ENCODE data around the gene DHX58.
"Not testable (repeated sequence)": the region's sequence is repeated elsewhere in the genome, so short reads cannot be mapped to it uniquely, and the experiment has no call there.

Gene DHX58

DNA sequence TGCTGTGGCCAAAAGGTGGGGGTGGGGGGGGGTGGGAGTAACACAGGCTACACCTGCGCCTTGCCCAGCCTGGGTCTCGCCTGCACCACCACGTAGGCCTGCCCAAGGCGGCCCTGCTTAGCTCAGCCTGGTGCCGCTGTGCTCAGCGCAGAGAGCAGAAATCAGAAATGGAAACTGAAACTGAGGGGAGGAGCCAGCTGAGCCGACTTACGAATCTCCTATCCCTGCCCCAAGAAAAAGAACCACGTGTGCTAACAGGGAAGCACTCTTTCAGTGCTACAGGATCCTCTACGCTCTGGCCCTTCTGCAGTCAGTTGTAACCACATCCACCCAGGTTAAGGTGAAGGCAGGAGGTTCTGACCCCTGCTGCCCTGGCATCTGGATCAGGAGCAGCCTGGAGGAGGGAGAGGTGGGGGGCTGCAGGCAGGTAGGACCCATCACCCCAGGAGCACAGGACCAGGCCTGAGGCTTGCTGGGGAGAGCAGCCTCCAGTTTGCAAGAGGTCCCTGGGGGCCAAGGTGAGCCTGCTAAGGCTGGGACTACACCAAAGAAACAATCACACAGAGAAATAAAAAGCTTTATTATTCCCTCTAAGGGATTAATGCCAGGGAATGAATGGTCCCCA lies at the start of gene DHX58:
Gene DHX58, minus strand, starts transcription at position 163 of the 625 bp plus-strand sequence. CDS start 822 bp downstream, outside the sequence.
- DNase-seq: peak; percentile 70

GRCh38 chr17:42160531-42160910 lies 48.0 kb upstream of the DHX58 start:
- no peak for DNase-seq

GRCh38 chr17:42159796-42160530 lies 47.4 kb upstream of the DHX58 start:
- DNase-seq: no peak

GRCh38 chr17:42155614-42156045 lies 43.1 kb upstream of the DHX58 start:
- DNase-seq: no peak

GRCh38 chr17:42153919-42154742 lies 41.6 kb upstream of the DHX58 start:
- DNase-seq: no peak

- no peak for DNase-seq
Measured at GRCh38 chr17:42146911-42147607, 34.5 kb upstream of the DHX58 start.

GRCh38 chr17:42143138-42143537 lies 30.6 kb upstream of the DHX58 start:
- DNase-seq: not testable (repeated sequence)

DNA sequence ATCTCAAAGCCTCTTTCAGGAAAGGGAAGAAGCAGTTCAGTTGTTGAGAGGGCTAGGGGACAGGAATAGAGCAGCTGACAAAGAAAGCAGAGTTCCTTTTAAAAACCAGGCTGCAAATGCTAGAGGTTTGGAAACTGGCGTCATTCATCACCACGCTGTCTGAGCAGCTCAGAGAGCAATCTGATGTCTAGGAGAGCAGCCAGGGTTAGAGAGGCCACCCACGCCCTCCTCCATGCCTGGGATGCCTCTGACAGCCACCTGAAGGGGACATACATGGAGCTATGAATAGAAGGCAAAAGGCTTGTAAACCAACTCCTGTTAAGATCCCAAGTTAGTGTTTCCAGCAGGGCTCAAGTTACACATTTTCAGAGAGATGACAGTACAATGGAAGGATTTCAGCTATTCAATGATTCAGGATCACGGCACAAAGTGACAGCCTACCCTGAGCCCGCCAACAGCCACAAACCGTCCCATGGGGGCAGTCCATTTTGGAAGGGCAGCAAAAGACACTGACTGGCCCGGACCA lies 29.9 kb upstream of the DHX58 start:
- no peak for DNase-seq

GRCh38 chr17:42141382-42141781 lies 28.9 kb upstream of the DHX58 start:
- DNase-seq: no peak

- DNase-seq: not testable (repeated sequence)
Measured at GRCh38 chr17:42140690-42141089, 28.2 kb upstream of the DHX58 start.

- DNase-seq: no peak
Measured at GRCh38 chr17:42138749-42139492, 26.4 kb upstream of the DHX58 start.

GRCh38 chr17:42136654-42137051 lies 24.1 kb upstream of the DHX58 start:
- DNase-seq: no peak

GRCh38 chr17:42135664-42136653 lies 23.4 kb upstream of the DHX58 start:
- peak; percentile 70 for DNase-seq

DNA sequence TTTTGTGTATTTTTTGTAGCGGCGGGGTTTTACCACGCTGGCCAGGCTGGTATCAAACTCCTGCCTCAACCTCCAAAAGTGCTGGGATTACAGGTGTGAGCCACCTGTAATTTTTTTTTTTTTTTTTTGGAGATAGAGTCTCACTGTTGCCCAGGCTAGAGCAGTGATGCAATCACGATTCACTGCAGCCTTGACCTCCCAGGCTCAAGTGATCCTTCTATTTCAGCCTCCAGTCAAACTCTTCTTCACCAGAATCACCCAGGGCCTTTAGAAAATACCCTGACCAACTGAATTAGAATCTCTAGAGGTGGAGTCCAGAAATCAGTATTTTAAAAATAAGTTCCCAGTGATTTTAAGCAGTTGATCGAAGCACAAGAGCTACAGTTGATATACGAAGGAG lies 22.6 kb upstream of the DHX58 start:
- no peak for DNase-seq

GRCh38 chr17:42133461-42134041 lies 21.0 kb upstream of the DHX58 start:
- peak; percentile 84 for DNase-seq

GRCh38 chr17:42132941-42133340 lies 20.4 kb upstream of the DHX58 start:
- peak; percentile 48 for DNase-seq

DNA sequence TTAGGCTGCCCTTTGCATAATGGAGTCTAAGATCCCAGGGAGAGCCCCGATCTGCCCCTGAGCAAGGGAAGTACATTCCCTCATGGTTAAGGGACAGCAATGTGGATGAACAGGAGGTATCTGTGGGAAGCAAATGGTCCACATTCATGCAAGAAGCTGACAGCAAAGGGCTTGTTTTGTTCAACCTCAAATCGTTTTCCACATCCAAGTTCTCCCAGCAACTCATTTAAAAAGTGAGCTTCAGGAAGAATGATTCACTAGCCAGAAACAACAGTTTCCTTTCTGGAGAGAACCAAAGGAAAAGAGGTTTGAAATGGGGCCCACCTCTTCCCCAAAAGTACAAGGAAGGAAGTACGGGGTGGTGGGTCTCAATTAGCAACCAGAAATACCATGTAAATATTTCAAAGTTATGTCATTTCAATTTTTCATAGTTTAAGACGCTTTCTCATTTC lies 19.5 kb upstream of the DHX58 start:
- DNase-seq: no peak

- DNase-seq: no peak
Measured at GRCh38 chr17:42131232-42131631, 18.7 kb upstream of the DHX58 start.

GRCh38 chr17:42130310-42130936 lies 17.9 kb upstream of the DHX58 start:
- no peak for DNase-seq
